Breast epithelium (tissue), 4 donors: ENCODE measurements around the gene AK5. TPM values are rescaled to one million over a fixed set of nuclear protein-coding genes. Genes with fewer than 3 reads are reported as not detected.
A peak's percentile ranks its signal among the peaks of the same experiment; 100 is the strongest.

Experiments
- DNase-seq, 2 donors: peaks; one replicate each; pipeline ENCODE4 v3.0.0-alpha.2; 2019; ENCODE audit warnings: low spot score in 2 of 2
- H3K27ac ChIP-seq, 2 donors: fragments of 200-600 bp; sonication (generic) in 1 of 2; one replicate each; pipeline ENCODE4 v1.5.1; 2016 to 2019; ENCODE audit warnings: mild to moderate bottlenecking in 1 of 2
- H3K27me3 ChIP-seq, 2 donors: fragments of 200-600 bp; sonication (generic) in 1 of 2; one replicate each; pipeline versions ENCODE4 v1.5.1 to v1.6.0; 2017 to 2019; ENCODE audit warnings: control low read depth in 1 of 2, mild to moderate bottlenecking in 1 of 2
- H3K36me3 ChIP-seq: fragments of 200-600 bp; one replicate; pipeline ENCODE4 v1.5.1; 2019
- H3K4me1 ChIP-seq, 2 donors: fragments of 200-600 bp; sonication (generic); one replicate each; pipeline ENCODE4 v1.5.1; 2016 to 2019; ENCODE audit warnings: control low read depth in 1 of 2
- H3K4me3 ChIP-seq, 3 donors: fragments of 200-600 bp; sonication (generic); 1 replicate in 2 of 3; 2 replicates in 1 of 3; pipeline ENCODE4 v1.5.1; 2016 to 2019; ENCODE audit warnings: mild to moderate bottlenecking in 3 of 3, moderate library complexity in 2 of 3
- H3K9me3 ChIP-seq, 2 donors: fragments of 200-600 bp; sonication (generic) in 1 of 2; one replicate each; pipeline ENCODE4 v1.5.1; 2016 to 2019; ENCODE audit warnings: control low read depth in 1 of 2
- CTCF ChIP-seq, 3 donors: fragments of 450-650 bp; IDR thresholded peaks; one replicate each; pipeline ENCODE4 v1.5.1; 2016 to 2017; ENCODE audit warnings: antibody characterized with exemption in 3 of 3, mild to moderate bottlenecking in 3 of 3, moderate library complexity in 3 of 3
- POLR2A ChIP-seq: fragments of 450-650 bp; IDR thresholded peaks from one replicate; pipeline ENCODE4 v1.6.1; 2016; ENCODE audit warnings: antibody characterized with exemption, mild to moderate bottlenecking, moderate library complexity
- POLR2AphosphoS5 ChIP-seq, 3 donors: sonication (generic); formaldehyde crosslinking; IDR thresholded peaks; one replicate each; pipeline ENCODE4 v1.6.1; 2017; ENCODE audit warnings: antibody characterized with exemption in 3 of 3
- intact Hi-C: fragments of 100-400 bp; cut with DNase I; formaldehyde crosslinking; loops from one replicate; pipeline ENCODE4 v1.15.1; 2023; ENCODE audit warnings: low total_unique reads
- total RNA-seq, 3 donors: library from RNA; depleted of rRNA; stranded (reverse); fragments of >200 nt; gene quantifications; one replicate each; pipeline ENCODE4 v1.1.0, GENCODE V29; 2016

Gene AK5
- total RNA-seq, 3 donors from 2014 or later: under 0.01 to 111 (median 30.8) TPM

- DNase-seq: peak in 1 of 2 donors; percentile 27
- Histone ChIP-seq H3K36me3 (no peaks in the 10 kb centered on the region), H3K9me3 (no peaks in the 10 kb centered on the region), H3K4me3 (no peak overlapping the region), H3K27ac (no peak overlapping the region), H3K27me3 (no peaks in the 10 kb centered on the region), H3K4me1 (no peaks in the 10 kb centered on the region)
- intact Hi-C loops: no loop called here
- TF ChIP-seq POLR2AphosphoS5 (IDR thresholded peaks at IDR 0.05): no peak
- no peak for TF ChIP-seq POLR2A
- peak; percentile 66 to 83 (median 78) for TF ChIP-seq CTCF (IDR thresholded peaks at IDR 0.05)
Observed at GRCh38 chr1:77533660-77534305, 252.0 kb downstream of the AK5 start.

GRCh38 chr1:77534456-77534855 lies 252.6 kb downstream of the AK5 start:
- TF ChIP-seq POLR2A (no peak), POLR2AphosphoS5 (IDR thresholded peaks at IDR 0.05) (no peak), CTCF (IDR thresholded peaks at IDR 0.05) (no peak)
- no peaks in the 10 kb centered on the region for H3K27me3 ChIP-seq
- H3K27ac ChIP-seq: no peak overlapping the region
- no peak overlapping the region for H3K4me3 ChIP-seq
- no peaks in the 10 kb centered on the region for H3K36me3 ChIP-seq
- no peak for DNase-seq
- intact Hi-C loops: no loop called here
- no peaks in the 10 kb centered on the region for H3K4me1 ChIP-seq
- H3K9me3 ChIP-seq: no peaks in the 10 kb centered on the region

GRCh38 chr1:77536813-77537212 lies 255.0 kb downstream of the AK5 start:
- Histone ChIP-seq H3K27ac (no peak overlapping the region), H3K36me3 (no peaks in the 10 kb centered on the region), H3K4me1 (no peaks in the 10 kb centered on the region), H3K27me3 (no peaks in the 10 kb centered on the region), H3K4me3 (no peak overlapping the region), H3K9me3 (no peaks in the 10 kb centered on the region)
- intact Hi-C loops: no loop called here
- no peak for DNase-seq
- TF ChIP-seq POLR2A (no peak), POLR2AphosphoS5 (IDR thresholded peaks at IDR 0.05) (no peak)

- intact Hi-C loops: no loop called here
- Histone ChIP-seq H3K27me3 (no peaks in the 10 kb centered on the region), H3K4me3 (no peak overlapping the region), H3K4me1 (no peaks in the 10 kb centered on the region), H3K9me3 (no peaks in the 10 kb centered on the region), H3K36me3 (no peaks in the 10 kb centered on the region), H3K27ac (peak overlapping the region in 1 of 2 donors; percentile 64)
- no peak for DNase-seq
- TF ChIP-seq POLR2AphosphoS5 (IDR thresholded peaks at IDR 0.05) (no peak), POLR2A (no peak), CTCF (IDR thresholded peaks at IDR 0.05) (no peak)
Observed at GRCh38 chr1:77538956-77539518, 257.2 kb downstream of the AK5 start.

GRCh38 chr1:77539519-77540142 lies 257.8 kb downstream of the AK5 start:
- Histone ChIP-seq H3K9me3 (no peaks in the 10 kb centered on the region), H3K36me3 (no peaks in the 10 kb centered on the region), H3K27ac (peak overlapping the region in 1 of 2 donors; percentile 64), H3K27me3 (no peaks in the 10 kb centered on the region), H3K4me3 (no peak overlapping the region), H3K4me1 (no peaks in the 10 kb centered on the region)
- no peak for DNase-seq
- no peak for TF ChIP-seq POLR2AphosphoS5 (IDR thresholded peaks at IDR 0.05)
- TF ChIP-seq POLR2A: no peak
- TF ChIP-seq CTCF (IDR thresholded peaks at IDR 0.05): no peak
- intact Hi-C loops: no loop called here
